Measurements from ENCODE around the gene TMEM126B. TPM values are rescaled to one million over a fixed set of nuclear protein-coding genes. Genes with fewer than 3 reads are reported as not detected.

The TMEM126B gene
- total and polyA plus RNA-seq, 2 of the 13 experiments (the other 11 are each of a cell fraction or from before 2014, with no cell fraction given): 33.6 to 54.8 TPM

DNA sequence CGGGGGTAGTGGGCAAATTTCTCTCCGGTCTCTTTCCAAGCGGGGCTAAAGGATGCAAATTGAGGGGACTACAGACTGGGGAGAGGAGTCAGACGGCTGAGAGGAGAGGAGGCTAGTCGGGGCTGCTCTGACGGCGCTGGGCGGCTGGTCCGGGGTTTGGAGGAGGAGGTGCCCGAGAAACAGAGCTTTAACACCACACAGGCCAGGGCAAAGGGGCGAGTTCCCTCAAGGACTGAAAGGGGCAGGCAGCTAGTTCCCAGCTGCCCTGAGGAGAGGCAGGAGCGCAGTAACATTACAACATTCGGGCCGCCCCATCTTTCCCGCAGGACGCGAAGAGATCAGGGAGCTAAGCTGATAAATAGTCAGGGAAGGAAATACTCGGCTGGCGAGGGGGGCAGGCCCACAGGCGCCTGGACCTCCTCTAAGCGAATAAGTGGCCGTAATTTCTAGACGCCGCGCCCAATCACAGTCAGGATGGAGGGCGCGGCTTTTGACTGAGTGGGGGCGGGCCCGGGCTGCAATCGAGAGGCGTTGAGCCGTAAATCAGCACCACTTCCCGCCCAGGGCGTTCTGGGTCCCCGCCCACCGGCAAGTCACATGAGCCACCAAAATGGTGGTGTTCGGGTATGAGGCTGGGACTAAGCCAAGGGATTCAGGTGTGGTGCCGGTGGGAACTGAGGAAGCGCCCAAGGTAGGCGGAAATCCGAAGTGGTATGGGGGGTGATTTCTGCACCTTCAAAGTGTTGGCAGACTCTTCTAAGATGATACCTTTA is at the start of gene TMEM126B (continued):
- no peak for TF ChIP-seq ZNF780A (CRISPR knock-in tag; IDR thresholded peaks at IDR 0.05)
- TF ChIP-seq POLR2G (IDR thresholded peaks at IDR 0.05; ENCODE audit: low read depth, low read length): peak; percentile 85
- TF ChIP-seq ARNT2 (CRISPR knock-in tag; IDR thresholded peaks at IDR 0.05; ENCODE audit: low read depth): 0 out of 2 replicates have a peak, but pooled peaks have one; percentile 22
- TF ChIP-seq, protein P1, sequence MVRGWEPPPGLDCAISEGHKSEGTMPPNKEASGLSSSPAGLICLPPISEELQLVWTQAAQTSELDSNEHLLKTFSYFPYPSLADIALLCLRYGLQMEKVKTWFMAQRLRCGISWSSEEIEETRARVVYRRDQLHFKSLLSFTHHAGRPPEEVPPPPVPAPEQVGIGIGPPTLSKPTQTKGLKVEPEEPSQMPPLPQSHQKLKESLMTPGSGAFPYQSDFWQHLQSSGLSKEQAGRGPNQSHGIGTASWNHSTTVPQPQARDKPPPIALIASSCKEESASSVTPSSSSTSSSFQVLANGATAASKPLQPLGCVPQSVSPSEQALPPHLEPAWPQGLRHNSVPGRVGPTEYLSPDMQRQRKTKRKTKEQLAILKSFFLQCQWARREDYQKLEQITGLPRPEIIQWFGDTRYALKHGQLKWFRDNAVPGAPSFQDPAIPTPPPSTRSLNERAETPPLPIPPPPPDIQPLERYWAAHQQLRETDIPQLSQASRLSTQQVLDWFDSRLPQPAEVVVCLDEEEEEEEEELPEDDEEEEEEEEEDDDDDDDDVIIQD (CRISPR knock-in tag; IDR thresholded peaks at IDR 0.05; ENCODE audit: low read depth): peak; percentile 95
- TF ChIP-seq, protein P2, sequence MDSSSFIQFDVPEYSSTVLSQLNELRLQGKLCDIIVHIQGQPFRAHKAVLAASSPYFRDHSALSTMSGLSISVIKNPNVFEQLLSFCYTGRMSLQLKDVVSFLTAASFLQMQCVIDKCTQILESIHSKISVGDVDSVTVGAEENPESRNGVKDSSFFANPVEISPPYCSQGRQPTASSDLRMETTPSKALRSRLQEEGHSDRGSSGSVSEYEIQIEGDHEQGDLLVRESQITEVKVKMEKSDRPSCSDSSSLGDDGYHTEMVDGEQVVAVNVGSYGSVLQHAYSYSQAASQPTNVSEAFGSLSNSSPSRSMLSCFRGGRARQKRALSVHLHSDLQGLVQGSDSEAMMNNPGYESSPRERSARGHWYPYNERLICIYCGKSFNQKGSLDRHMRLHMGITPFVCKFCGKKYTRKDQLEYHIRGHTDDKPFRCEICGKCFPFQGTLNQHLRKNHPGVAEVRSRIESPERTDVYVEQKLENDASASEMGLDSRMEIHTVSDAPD (CRISPR knock-in tag; IDR thresholded peaks at IDR 0.05): 0 out of 2 replicates have a peak, but pooled peaks have one; percentile 41
- TF ChIP-seq TBX2 (CRISPR knock-in tag; IDR thresholded peaks at IDR 0.05; ENCODE audit: borderline replicate concordance): peak; percentile 88
- TF ChIP-seq GATAD1 (CRISPR knock-in tag; IDR thresholded peaks at IDR 0.05): peak; percentile 95
- peak; percentile 4; the same call in 1 of the 2 replicates for TF ChIP-seq ZNF564 (CRISPR knock-in tag; IDR thresholded peaks at IDR 0.05)
- TF ChIP-seq, protein P3, sequence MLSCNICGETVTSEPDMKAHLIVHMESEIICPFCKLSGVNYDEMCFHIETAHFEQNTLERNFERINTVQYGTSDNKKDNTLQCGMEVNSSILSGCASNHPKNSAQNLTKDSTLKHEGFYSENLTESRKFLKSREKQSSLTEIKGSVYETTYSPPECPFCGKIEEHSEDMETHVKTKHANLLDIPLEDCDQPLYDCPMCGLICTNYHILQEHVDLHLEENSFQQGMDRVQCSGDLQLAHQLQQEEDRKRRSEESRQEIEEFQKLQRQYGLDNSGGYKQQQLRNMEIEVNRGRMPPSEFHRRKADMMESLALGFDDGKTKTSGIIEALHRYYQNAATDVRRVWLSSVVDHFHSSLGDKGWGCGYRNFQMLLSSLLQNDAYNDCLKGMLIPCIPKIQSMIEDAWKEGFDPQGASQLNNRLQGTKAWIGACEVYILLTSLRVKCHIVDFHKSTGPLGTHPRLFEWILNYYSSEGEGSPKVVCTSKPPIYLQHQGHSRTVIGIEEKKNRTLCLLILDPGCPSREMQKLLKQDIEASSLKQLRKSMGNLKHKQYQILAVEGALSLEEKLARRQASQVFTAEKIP (CRISPR knock-in tag; IDR thresholded peaks at IDR 0.05; ENCODE audit: borderline replicate concordance): no peak
- no peak for TF ChIP-seq ZKSCAN8 (CRISPR knock-in tag; IDR thresholded peaks at IDR 0.05; ENCODE audit: borderline replicate concordance)
- TF ChIP-seq PHF8 (CRISPR knock-in tag; IDR thresholded peaks at IDR 0.05): peak; percentile 80
- peak; percentile 48 for TF ChIP-seq CCDC6 (CRISPR knock-in tag; IDR thresholded peaks at IDR 0.05)
- peak; percentile 86; the same call in 1 of the 2 replicates for TF ChIP-seq ZFP36L1 (CRISPR knock-in tag; IDR thresholded peaks at IDR 0.05)
- peak; percentile 95 for TF ChIP-seq SP5 (CRISPR knock-in tag; IDR thresholded peaks at IDR 0.05; ENCODE audit: borderline replicate concordance, low read depth)
- no peak for TF ChIP-seq SIX1 (CRISPR knock-in tag; IDR thresholded peaks at IDR 0.05; ENCODE audit: borderline replicate concordance)
- TF ChIP-seq CAMTA2 (CRISPR knock-in tag; IDR thresholded peaks at IDR 0.05; ENCODE audit: borderline replicate concordance): peak; percentile 47; the same call in 1 of the 2 replicates
- no peak for TF ChIP-seq ZNF781 (CRISPR knock-in tag; IDR thresholded peaks at IDR 0.05; ENCODE audit: borderline replicate concordance, not compliant biosample characterization)
- TF ChIP-seq ZNF143 (CRISPR knock-in tag; IDR thresholded peaks at IDR 0.05): peak; percentile 87
- TF ChIP-seq, protein P4, sequence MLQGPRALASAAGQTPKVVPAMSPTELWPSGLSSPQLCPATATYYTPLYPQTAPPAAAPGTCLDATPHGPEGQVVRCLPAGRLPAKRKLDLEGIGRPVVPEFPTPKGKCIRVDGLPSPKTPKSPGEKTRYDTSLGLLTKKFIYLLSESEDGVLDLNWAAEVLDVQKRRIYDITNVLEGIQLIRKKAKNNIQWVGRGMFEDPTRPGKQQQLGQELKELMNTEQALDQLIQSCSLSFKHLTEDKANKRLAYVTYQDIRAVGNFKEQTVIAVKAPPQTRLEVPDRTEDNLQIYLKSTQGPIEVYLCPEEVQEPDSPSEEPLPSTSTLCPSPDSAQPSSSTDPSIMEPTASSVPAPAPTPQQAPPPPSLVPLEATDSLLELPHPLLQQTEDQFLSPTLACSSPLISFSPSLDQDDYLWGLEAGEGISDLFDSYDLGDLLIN (CRISPR knock-in tag; IDR thresholded peaks at IDR 0.05; ENCODE audit: borderline replicate concordance): no peak
- peak; percentile 87 to 93 for TF ChIP-seq POLR2A (IDR thresholded peaks at IDR 0.05; ENCODE audit: insufficient read depth in 1 of 2, low read depth in 2 of 2, low read length in 2 of 2)
- peak; percentile 88; the same call in 1 of the 2 replicates for TF ChIP-seq ZFP82 (CRISPR knock-in tag; IDR thresholded peaks at IDR 0.05; ENCODE audit: borderline replicate concordance)
- no peak for TF ChIP-seq ZFYVE20 (CRISPR knock-in tag; IDR thresholded peaks at IDR 0.05; ENCODE audit: borderline replicate concordance, low read depth)
